GM12875 (cell line): ENCODE measurements around the gene AHNAK.
"Not testable (repeated sequence)": the region's sequence is repeated elsewhere in the genome, so short reads cannot be mapped to it uniquely, and the experiment has no call there.

ENCODE experiments used
- H3K4me3 ChIP-seq: one replicate; pipeline ENCODE4 v1.5.1; 2011; ENCODE audit warnings: low read depth, low read length, control low read depth
- CTCF ChIP-seq: IDR thresholded peaks from 2 replicates; pipeline ENCODE4 v1.5.1; 2011; ENCODE audit warnings: low read depth, mild to moderate bottlenecking, control low read depth, inconsistent platforms, low read length, moderate library complexity, borderline replicate concordance; ENCODE audit not compliant: insufficient read depth

AHNAK gene

GRCh38 chr11:62572431-62572830, 25.8 kb upstream of the AHNAK start:
- no peak for TF ChIP-seq CTCF
- peak overlapping the region; percentile 85 for H3K4me3 ChIP-seq

GRCh38 chr11:62571493-62571892, 24.9 kb upstream of the AHNAK start:
- not testable (repeated sequence) for H3K4me3 ChIP-seq

- not testable (repeated sequence) for H3K4me3 ChIP-seq
Measured at GRCh38 chr11:62570903-62571302, 24.3 kb upstream of the AHNAK start.

- no peak for TF ChIP-seq CTCF
- no peak overlapping the region for H3K4me3 ChIP-seq
Measured at GRCh38 chr11:62569611-62570010, 23.0 kb upstream of the AHNAK start.

GRCh38 chr11:62567018-62567633, 20.5 kb upstream of the AHNAK start:
- no peak overlapping the region for H3K4me3 ChIP-seq
- TF ChIP-seq CTCF, result no peak

- no peak overlapping the region for H3K4me3 ChIP-seq
Measured at GRCh38 chr11:62566247-62566646, 19.6 kb upstream of the AHNAK start.

GRCh38 chr11:62565100-62565802, 18.6 kb upstream of the AHNAK start:
- TF ChIP-seq CTCF, result no peak
- no peak overlapping the region for H3K4me3 ChIP-seq

More at GRCh38 chr11:62566247-62566646, 19.6 kb upstream of the AHNAK start:
- no peak for TF ChIP-seq CTCF

GRCh38 chr11:62561677-62562230, 15.1 kb upstream of the AHNAK start:
- not testable (repeated sequence) for H3K4me3 ChIP-seq

- peak; percentile 68 for TF ChIP-seq CTCF
- no peak overlapping the region for H3K4me3 ChIP-seq
Measured at GRCh38 chr11:62560566-62561103, 14.0 kb upstream of the AHNAK start.

- H3K4me3 ChIP-seq, result not testable (repeated sequence)
Measured at GRCh38 chr11:62559626-62560025, 13.0 kb upstream of the AHNAK start.
